DMS153 treated with DMSO at 0.1 percent for 48 hours (cell line): Measurements from ENCODE around the gene NKPD1.

Experiments
- DNase-seq: peaks from one replicate; lab custom pipeline; 2025; ENCODE audit not compliant: unreplicated experiment; lab: John Stamatoyannopoulos, UW

The NKPD1 gene

DNA sequence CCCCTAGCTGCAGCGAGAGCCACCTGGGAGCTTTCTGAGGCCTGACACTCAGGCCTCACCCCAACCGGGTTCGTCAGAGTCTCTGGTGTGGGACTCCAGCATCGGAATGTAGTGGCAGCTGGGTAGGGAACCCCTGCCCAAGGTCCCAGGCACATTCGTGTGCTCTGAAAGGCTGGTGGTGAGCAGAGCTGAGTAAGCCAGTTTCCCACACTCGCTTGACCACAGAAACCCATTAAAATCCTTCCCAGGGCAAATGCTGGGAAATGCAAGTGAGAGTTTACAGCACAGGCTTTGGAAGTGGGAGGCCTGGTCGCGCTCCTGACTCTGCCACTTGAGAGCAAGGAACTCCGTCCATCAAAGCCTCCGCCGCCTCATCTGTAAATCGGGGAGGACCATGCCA, 13.0 kb upstream of the NKPD1 start:
- no peak for DNase-seq

DNA sequence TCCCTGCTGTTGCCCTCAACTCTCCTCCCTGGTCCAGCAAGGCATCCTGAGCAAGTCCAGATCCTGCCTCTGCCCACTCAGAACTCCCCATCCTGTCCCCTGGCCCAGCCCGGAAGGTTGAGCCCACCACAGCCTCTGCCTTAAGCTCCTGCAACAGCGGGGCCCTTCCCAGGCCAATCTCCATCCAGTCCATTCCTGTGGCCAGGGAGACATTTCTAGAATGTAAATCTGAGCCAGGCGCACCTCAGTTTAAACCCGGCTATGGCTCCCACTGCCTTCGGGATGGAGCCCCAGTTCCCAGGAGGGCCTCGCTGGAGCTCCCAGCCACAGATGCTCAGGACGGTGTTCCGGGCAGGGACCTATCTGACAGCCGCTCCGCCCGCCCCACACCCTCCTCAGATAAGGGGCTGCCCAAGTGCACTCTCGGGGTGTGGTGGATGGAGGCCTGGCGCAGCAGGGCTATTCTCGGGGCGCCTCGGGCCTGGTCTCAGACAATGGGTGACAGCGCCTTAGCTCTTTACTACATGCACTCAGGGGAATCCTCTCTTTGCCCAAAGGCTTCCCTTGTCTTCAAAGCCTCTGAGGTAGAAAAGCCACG, 11.9 kb upstream of the NKPD1 start:
- DNase-seq, result no peak

DNA sequence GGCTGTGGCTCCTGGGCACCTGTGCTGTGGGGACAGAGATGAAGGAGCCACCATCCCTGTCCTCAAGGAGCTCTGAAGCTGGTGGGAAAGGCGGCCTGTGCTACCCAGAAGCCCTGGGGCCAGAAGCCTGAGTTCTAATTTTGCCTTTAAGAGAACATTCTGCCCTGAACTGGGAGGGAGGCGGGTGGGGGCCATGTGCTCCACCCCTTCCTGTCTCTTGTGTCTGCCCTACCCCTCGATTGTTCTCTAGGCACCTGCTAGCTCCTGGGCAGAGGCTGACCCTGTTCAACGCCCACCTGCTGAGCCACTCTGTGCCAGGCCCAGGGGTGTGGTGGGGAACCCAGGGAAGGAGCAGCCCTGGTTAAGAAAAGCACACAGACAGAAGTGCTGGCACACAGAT, 11.4 kb upstream of the NKPD1 start:
- DNase-seq, result no peak

DNA sequence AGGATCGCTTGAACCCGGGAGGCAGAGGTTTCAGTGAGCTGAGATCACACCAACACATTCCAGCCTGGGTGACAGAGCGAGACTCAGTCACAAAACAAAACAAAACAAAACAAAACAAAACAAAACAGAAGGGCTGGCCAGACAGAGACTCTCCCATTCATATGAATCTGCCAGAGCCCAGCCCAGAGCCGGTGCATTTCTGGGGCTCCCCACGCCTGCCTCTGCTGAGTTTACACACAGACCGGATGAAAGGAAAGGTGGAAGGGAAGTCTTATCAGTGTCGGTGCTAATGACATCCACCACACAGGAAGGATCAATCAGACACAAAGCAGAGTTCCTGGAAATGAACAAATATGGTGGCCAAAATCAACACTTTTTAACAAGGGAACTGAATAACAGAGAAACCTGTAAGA, 10.4 kb upstream of the NKPD1 start:
- no peak for DNase-seq

DNA sequence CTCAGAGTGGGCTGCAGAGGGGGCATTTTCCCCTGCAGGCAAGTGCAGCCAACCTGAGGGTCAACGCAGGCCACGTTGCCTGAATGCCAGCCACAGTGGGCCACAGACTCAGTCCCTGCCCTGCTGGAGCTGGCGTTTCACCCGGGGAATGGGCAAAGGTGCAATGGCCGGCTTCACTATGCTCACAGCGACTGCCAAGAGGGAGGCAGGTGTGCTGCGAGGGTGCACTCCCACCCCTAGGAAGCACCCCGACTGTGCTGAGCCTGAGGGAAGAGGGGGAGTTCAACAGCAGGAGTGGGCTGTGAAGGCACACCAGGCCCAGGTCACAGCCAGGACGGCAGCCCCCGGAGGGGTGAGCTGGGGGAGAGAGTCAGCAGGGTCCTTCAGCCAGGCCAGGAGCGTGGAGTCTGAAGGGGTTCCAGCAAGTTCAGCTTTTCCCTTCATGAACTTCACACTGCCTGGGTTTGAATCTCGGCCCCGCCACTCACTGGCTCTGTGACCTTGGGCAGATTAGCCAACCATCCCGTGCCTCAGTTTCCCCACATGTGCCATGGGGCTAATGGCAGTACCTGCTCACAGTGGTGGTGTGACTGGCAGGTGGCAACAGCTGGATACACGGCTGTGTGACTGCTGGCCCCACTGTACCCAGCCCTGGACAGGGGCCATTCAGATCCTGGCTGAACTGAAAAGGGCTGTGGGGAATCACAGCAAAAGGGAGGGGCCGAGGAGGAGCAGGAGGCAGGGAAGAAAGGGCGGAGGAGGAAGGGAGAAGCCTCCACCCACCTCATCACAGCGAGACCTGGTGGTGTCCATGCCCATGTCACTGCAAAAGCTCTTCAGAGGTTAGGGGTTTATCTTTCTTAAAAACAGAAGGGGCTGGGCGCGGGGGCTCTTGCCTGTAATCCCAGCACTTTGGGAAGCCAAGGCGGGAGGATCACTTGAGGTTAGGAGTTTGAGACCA, 9.6 kb upstream of the NKPD1 start:
- no peak for DNase-seq

DNA sequence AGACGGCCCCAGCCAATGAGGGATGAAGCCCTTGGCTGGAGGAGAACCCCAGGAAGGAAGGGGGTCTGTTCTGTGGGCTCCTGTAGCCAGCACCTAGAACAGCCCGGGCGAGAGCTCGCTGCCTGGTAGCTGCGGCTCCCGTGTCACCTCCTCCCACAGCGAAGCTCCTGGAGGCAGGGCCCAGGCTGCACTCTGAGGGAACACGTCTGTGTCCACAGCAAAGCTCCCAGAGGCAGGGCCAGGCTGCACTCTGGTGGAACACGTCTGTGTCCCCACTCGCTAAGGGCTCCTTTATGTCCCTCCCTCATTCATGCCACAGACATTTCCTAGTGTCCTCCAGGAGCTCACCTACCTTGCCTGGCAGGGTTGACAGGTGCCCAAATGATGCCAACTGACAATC, 8.8 kb upstream of the NKPD1 start:
- no peak for DNase-seq

DNA sequence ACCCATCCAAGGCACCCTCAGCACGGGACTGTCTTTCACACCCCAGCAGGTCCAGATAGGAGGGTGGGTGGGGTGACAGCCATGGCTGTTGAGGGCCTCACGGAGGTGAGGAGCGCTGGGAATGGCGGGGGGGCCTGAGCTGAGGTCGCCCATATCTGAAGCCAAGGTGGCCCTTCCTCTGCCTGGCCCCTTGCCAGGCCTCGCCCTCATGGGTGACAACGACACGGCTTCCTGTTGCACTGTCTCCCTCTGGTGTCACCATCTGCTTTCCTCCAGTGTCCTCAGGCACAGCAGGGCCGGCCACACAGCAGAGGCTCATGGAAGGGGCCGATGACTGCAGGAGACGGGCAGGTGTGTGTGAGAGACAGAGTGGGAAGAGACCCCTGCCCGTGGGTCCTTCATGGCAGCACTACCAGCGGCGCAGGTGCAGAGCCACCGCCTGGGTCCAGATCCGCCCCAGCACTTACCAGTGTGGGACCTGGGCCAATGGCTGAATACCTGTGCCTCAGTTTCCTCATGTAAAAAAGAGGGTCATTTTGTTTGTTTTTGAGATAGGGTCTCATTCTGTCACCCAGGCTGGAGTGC, 8.1 kb upstream of the NKPD1 start:
- DNase-seq, result peak; percentile 70

DNA sequence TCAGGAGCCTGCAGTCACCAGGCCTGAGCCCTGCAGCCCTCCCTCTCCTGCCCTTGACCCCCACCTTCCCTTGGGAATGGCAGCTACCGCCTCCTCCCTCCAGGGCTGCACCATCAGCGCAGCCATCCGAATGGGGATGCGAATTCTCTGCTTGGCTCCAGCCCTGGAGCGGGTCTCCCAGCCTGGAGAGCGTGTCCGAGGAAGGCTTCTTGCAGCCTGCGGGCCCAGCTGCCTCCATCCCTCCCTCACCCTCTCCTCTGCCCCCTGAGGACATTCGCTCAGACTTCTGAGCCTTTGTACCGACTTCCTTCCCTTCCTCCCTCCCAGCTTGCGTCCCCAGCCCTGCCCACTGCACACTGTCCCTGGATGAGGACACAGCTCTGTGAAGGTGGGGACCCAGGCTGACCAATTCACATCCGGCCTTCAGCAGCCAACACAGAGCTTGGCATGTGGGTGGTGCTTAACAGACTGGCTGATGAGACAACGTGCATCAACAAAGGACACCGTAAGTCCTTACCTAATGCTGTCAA, 6.0 kb upstream of the NKPD1 start:
- DNase-seq, result peak; percentile 58

DNA sequence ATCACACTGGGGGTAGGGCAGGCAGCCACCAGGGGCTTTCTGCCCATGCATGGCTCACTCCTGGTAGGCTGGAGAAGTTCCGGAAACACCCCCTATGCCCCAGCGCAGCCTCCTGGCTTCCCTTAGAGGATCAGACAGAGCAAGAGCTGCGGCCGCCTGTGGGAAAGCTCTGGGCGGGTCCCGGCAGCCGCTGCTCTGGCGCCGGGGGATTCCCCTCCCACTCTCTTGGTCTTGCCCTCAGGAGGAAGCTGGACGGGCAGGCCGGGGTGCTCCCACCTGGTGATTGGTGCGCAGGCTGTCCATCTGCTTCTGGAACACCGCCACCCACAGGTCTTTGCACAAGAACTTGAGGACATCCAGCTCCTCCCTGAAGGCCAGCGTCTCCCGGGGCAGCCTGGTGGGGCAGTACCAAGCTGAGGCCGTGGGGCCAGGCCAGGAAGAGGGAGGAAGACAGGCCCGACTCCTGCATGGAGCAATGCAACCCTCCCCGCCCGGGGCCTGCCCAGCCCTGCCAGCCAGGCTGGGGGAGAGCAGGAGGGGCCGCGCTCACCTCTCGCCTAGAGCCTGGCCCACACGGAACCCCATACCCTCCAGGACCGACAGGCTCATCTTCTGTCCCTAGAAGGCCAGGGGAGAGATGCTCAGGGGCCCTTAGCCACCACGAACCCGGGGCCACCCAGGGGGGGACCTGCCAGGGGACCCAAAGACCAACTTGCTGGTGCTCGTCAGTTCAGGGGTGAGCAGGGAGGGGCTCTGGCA, 4.0 kb upstream of the NKPD1 start:
- no peak for DNase-seq

DNA sequence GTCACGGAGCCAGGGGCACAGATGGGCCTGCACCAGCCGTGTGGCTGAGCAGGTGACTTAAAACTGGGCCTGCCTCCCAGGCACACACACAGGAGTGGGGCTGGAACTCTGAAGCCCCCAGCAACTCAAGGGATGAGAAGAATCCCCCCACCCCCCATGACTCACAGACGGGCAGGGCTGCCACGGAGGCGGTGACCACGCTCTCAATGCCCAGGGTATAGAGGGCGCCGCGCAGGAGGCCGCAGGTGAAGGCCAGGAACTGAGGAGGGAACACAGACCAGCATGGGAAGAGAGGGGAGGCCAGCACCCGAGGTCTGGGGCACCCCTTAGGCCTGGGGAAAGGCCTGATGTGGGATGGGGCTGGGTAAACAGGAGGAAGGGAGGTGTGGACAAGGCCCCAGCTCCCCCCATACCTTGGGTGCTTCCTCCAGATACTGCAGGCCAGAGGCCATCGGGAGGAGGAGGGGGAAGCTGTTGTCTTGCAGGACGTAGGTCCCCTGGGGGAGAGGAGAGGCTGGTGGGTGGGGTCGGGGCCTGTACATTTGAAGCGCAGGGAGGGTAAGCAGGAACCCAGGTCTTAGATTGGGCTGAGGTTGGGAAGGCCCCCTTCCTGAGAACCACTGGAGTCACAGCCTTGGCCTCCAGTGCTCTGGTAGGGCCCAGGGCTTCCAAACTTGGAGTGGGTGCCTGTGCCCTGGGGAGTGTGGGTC, 3.1 kb upstream of the NKPD1 start:
- no peak for DNase-seq

DNA sequence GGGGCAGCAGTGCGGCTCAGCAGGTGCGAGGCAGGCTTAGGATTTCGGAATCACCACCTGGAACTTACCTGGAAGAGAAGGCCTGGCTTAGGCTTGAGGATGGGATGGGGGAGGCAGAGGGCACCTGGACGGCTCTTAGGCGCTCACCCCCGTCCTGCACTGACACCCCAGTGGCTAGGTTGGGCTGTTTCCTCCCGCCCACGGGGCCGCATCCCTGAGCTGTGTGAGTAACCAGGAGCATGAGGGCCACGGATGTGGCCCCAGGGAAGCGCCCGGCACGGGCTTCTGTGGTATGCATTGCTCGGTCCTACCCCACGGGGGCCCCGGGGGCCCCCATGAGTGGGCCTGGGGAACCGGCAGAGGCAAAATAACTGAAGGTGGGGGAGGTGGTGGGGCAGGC, 2.4 kb upstream of the NKPD1 start:
- DNase-seq, result no peak

DNA sequence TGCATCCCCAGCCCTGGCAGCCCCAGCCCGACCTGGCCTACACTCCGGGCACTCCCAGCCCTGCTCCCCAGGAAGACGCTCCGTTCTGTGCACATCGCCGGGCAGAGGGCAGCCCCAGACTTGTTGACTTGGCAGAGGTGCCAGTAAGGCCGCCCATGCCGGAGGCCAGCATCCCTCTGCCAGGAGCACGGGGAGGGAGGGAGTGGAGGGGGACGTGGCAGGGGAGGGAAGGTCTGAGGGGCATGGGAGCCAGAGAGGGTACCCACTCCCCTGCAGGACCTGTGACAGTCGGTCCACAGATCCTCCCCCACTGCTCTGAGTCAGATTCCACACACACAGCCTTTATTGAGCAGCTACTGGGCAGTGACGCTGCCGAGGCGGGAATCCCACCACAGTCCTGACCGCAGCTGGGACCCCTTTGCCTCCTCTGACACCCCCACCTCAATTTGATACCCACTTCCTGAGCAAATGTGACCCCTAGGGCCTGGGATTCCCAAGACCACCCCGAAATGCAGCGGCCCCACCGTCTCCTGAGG, 1.9 kb upstream of the NKPD1 start:
- no peak for DNase-seq

DNA sequence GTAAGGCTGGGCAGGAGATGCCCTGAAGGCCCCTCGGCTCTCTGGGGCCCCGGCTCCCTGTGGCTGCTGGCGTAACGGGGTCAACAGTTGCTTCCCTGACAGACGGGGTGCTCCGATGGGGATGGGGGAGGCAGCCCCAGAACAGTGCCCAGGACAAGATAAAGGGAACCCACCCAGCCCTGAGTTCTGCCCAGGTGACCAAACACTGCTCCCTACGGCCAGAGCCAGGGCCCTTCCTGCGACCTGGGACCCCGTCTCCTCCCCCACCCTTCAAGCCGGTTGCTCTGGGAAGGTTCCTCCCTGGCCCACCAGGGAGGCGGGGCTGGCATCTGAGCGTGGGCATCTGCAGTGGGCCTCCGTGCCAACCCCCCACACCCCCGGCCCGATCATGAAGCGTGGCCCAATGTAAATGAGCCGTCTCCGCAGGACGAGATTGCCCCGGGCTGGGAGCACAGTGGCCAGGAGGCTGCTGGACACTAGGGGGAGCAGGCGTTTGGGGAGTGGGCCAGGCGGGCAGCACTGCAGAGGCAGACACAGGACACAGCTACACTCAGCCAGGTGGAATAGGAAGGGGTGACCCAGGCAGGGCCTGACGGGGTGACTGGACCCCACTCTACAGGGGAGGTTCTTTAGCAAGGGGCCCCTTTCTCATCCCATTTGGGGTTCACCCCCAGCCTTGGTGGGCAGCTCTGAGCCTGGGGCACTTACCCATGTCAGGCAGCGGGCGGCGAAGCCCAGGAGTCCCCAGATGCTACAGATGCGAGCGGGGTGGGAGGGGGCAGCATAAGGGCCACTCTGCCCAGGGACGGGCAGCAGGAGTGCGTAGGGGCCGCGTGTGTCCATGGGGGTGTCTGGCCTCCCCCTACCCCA, 1.2 kb upstream of the NKPD1 start:
- DNase-seq, result no peak

DNA sequence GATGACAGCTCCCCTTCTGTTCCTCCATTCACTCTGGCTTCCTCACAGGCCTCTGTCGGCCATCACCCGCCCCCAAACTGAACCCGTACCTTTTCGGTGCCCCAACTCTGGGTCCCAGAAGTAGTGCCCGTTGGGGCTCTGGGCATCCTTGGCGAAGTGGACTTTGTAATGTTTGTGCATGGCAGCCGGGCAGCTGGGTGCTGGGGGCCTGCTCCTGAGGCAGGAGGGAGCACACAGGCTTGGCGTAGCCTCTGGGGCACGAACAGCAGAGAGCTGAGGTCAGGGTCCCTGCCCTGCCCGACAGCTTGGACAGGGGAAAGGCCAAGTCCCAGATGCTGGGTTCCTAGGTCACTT, 834 bp downstream of the NKPD1 start:
- DNase-seq, result no peak

DNA sequence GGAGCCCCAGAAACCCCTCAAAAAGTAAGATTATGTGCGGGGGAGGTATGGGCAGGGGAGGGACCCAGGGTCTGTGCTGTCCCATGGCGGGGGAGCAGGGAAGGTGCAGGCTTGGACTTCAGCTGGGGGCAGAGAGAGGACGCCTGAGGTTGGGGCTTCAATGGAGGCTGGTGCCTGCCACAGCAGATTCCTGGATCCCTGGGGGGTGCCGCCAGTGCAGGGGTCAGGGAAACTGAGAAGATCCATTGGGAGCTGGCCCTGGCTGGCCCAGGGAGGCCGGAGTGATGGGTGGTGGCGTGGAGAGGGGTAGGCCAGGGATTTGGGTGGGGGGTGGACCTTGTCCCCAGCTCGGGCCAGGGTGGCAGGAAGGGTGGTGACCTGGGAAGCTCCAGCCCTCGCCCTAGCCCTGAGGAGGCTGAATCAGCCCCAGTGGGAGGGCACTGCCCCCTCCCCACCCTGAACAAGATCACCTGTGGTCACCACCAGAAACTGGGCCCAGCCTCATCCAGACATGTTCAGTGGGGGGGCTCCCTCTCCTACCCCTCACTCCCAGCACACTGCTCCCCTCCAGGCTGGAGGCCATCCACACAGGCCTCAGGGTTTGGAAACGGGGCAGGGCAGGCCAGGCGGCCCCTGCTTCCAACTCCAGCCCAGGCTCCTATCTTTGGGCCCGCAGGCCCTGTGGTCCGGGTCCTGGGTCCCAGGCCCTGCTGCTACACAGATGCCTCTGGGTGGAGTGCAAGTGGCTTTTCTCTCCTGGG, 1.4 kb downstream of the NKPD1 start:
- DNase-seq, result no peak

DNA sequence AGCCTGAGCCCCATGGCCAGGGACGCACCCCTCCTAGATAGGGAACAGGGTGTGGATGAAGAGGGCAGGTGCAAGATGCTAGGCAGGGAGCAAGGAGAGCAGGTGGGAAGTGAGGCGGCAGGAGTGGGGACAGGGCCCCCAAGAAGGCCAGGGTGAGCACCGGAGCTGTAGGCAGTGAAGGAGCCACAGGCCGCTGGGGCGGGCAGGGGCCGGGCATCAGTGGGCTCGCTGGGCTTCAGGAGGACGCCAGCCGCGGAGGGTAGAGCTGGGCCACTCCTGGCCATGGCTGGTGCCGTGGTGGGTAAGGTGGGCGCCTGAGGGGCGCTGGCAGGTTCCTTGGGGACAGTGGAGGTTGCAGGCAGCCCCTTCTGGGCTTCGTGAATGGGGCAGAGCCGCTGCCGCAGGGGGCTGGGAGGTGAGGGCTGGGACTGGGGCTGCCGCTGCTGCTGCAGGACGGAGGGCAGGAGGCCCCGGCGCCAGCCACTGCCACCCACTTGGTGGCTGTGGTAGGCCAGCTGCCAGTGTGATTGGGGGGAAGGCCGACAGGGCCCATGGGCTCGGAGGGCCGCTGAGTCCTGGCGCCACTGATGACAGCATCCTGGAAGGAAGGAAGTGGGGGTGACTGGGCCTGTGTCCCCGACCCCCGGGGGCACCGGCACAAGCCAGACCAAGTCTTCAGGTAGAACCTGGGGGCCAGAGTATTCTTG, 2.1 kb downstream of the NKPD1 start:
- DNase-seq, result no peak

DNA sequence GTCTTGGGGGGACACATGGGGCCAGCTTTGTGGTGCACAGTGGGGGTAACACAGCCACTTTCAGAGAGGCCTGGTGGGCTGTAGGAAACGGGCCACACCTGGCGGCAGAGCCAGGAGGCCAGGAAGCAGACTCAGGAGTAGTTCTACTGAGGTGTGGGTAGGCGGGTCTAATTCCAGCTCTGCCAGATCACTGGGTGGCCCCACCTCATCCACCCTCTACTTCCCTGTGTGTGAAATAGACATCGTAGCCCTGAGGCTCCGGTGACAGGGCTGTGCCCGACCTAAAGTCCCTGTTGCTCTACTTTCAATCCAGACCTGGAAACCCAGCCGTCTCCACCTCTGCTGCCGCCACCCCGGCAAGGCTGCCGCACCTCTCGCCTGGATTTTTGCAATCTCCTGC, 4.0 kb downstream of the NKPD1 start:
- DNase-seq, result no peak

DNA sequence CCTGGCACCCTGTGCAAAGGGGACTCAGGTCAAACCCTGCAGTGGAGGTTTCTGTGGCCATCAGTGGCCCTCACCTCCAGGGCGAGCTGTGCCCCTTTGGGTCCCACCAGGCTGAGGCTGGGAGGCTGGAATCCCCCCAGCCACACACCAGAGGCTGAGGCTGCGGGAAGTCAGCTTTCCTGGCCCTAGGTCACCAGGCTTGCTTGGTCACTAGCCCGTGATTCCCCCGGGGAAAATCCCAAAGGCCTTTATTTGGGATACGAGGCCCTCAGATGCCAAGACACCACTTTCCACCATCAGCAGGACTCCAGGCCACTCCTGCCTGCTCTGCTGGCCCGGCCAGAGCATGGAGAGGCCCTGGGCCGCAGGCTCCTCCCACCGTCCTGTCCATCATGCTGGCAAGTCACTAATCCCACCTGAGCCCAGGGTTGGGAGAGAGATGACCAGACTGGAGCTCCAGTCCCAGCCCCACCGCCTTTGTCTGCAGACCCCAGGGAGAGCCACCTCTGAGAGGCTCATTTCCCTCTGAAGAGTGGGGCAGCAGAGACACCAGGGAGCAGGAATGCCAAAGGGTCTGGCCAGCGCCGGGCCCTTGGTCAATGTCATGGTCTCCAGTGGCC, 4.7 kb downstream of the NKPD1 start:
- no peak for DNase-seq
